CD14-positive monocyte (primary cell): Measurements from ENCODE around the gene GPC6. TPM values are rescaled to one million over a fixed set of nuclear protein-coding genes. Genes with fewer than 3 reads are reported as not detected.

Experiments
- DNase-seq, 3 donors: peaks; one replicate each; pipeline ENCODE4 v3.0.0-alpha.2; 2011 to 2022
- H2AFZ ChIP-seq: 2 replicates; pipeline ENCODE4 v1.6.0; 2012; ENCODE audit warnings: mild to moderate bottlenecking, low read depth, low read length, inconsistent platforms; ENCODE audit not compliant: insufficient read depth, poor library complexity, severe bottlenecking
- H3K27ac ChIP-seq, 2 donors: 1 replicate in 1 of 2; 2 replicates in 1 of 2; pipeline ENCODE4 v1.5.1; 2012 to 2013; ENCODE audit warnings: low read length in 2 of 2, control low read depth in 1 of 2, inconsistent platforms in 1 of 2, low read depth in 1 of 2, mild to moderate bottlenecking in 1 of 2
- H3K27me3 ChIP-seq, 2 donors: one replicate each; pipeline versions ENCODE4 v1.6.0 to v1.6.1; 2011 to 2013; ENCODE audit warnings: low read length in 2 of 2; ENCODE audit not compliant: control insufficient read depth in 2 of 2, insufficient read depth in 2 of 2
- H3K36me3 ChIP-seq, 2 donors: replicated peaks in 1 of 2; 1 replicate in 1 of 2; 2 replicates in 1 of 2; pipeline versions ENCODE4 v1.5.1 to v1.6.1; 2012 to 2013; ENCODE audit warnings: low read length in 2 of 2, control low read depth in 1 of 2, inconsistent platforms in 1 of 2, mild to moderate bottlenecking in 1 of 2; ENCODE audit not compliant: insufficient read depth in 2 of 2, control insufficient read depth in 1 of 2
- H3K4me1 ChIP-seq, 2 donors: 1 replicate in 1 of 2; 2 replicates in 1 of 2; pipeline versions ENCODE4 v1.5.1 to v1.6.1; 2012 to 2013; ENCODE audit warnings: low read length in 2 of 2, control low read depth in 1 of 2, inconsistent platforms in 1 of 2, mild to moderate bottlenecking in 1 of 2, moderate library complexity in 1 of 2; ENCODE audit not compliant: insufficient read depth in 2 of 2, control insufficient read depth in 1 of 2
- H3K4me2 ChIP-seq: replicated peaks from 2 replicates; pipeline ENCODE3; 2012; ENCODE audit warnings: low read length, moderate library complexity, mild to moderate bottlenecking; ENCODE audit not compliant: poor library complexity, severe bottlenecking; ENCODE audit errors: extremely low read depth
- H3K4me3 ChIP-seq, 3 experiments: fragments of 200-600 bp in 1 of 3; sonication (generic) in 1 of 3; replicated peaks in 1 of 3; 1 replicate in 2 of 3; 2 replicates in 1 of 3; pipeline ENCODE4 v1.5.1; 2011 to 2013; ENCODE audit warnings: low read length in 3 of 3, mild to moderate bottlenecking in 3 of 3, control low read depth in 2 of 3, low read depth in 2 of 3, inconsistent platforms in 1 of 3, moderate library complexity in 1 of 3
- H3K79me2 ChIP-seq: 2 replicates; pipeline ENCODE4 v1.6.0; 2012; ENCODE audit warnings: mild to moderate bottlenecking, control low read depth, inconsistent platforms, low read length, moderate library complexity; ENCODE audit not compliant: insufficient read depth
- H3K9ac ChIP-seq: 2 replicates; pipeline ENCODE4 v1.6.0; 2017; ENCODE audit warnings: low read length, mild to moderate bottlenecking; ENCODE audit not compliant: insufficient read depth, poor library complexity, severe bottlenecking
- H3K9me3 ChIP-seq, 2 donors: replicated peaks in 1 of 2; 1 replicate in 1 of 2; 2 replicates in 1 of 2; pipeline versions ENCODE4 v1.5.1 to v1.6.1; 2012 to 2013; ENCODE audit warnings: low read length in 2 of 2, control low read depth in 1 of 2; ENCODE audit not compliant: control insufficient read depth in 1 of 2, insufficient read depth in 1 of 2
- H4K20me1 ChIP-seq: 2 replicates; pipeline ENCODE4 v1.6.0; 2012; ENCODE audit warnings: mild to moderate bottlenecking, low read length, control low read depth, moderate library complexity; ENCODE audit not compliant: insufficient read depth
- H3K27ac Mint-ChIP-seq, 7 donors: one replicate each; pipeline ENCODE4 v1.8.0; 2020; ENCODE audit warnings: mild to moderate bottlenecking in 7 of 7, mixed read lengths in 7 of 7, moderate library complexity in 6 of 7, inconsistent platforms in 2 of 7
- H3K27me3 Mint-ChIP-seq, 3 donors: one replicate each; pipeline ENCODE4 v1.8.0; 2021 to 2022; ENCODE audit warnings: low read depth in 3 of 3, mild to moderate bottlenecking in 3 of 3, mixed read lengths in 3 of 3, moderate library complexity in 3 of 3, inconsistent platforms in 1 of 3
- H3K36me3 Mint-ChIP-seq, 2 donors: one replicate each; pipeline ENCODE4 v1.8.0; 2020; ENCODE audit warnings: mixed read lengths in 2 of 2, inconsistent platforms in 1 of 2, mild to moderate bottlenecking in 1 of 2
- H3K4me1 Mint-ChIP-seq: one replicate; pipeline ENCODE4 v1.8.0; 2020; ENCODE audit warnings: mild to moderate bottlenecking, mixed read lengths
- H3K4me3 Mint-ChIP-seq, 2 donors: one replicate each; pipeline ENCODE4 v1.8.0; 2020; ENCODE audit warnings: mild to moderate bottlenecking in 2 of 2, mixed read lengths in 2 of 2, moderate library complexity in 1 of 2
- H3K9me3 Mint-ChIP-seq, 7 donors: one replicate each; pipeline ENCODE4 v1.8.0; 2020 to 2022; ENCODE audit warnings: mixed read lengths in 7 of 7, mild to moderate bottlenecking in 6 of 7, moderate library complexity in 6 of 7, inconsistent platforms in 2 of 7
- CTCF ChIP-seq: fragments of 200-600 bp; IDR thresholded peaks from one replicate; pipeline ENCODE4 v1.8.0; 2022; ENCODE audit warnings: antibody characterized with exemption, mild to moderate bottlenecking
- WGBS: methylation state at CpG from one replicate; pipeline ENCODE4 v1.1.5; 2013; ENCODE audit warnings: missing lambda C conversion rate; ENCODE audit not compliant: insufficient coverage; 5-methylcytosine and 5-hydroxymethylcytosine counted together
- intact Hi-C, 2 donors: fragments of 100-400 bp; cut with micrococcal nuclease; formaldehyde crosslinking; loops; one replicate each; pipeline versions ENCODE4 v1.15.0 to v1.15.1; 2023
- polyA plus RNA-seq, 3 donors: library from polyadenylated mRNA; depleted of rRNA in 1 of 3; unstranded in 2 of 3; stranded (reverse) in 1 of 3; fragments of 300-500 nt in 2 of 3; fragments of >200 nt in 1 of 3; fragmentation: Illumina TruSeq in 2 of 3; gene quantifications; 1 replicate in 2 of 3; 2 replicates in 1 of 3; pipeline ENCODE4 v1.2.3, GENCODE V29; 2012 to 2021

Gene GPC6
- polyA plus RNA-seq, 3 donors = not detected

- Mint-ChIP-seq H3K27me3 (no peaks in the 10 kb centered on the region), H3K4me1 (no peaks in the 10 kb centered on the region), H3K27ac (no peak overlapping the region), H3K4me3 (no peak overlapping the region), H3K9me3 (peaks cover 0 to 3% (median 2%) of the 10 kb centered on the region in 7 donors), H3K36me3 (no peaks in the 10 kb centered on the region)
- Histone ChIP-seq H3K36me3 (no peaks in the 10 kb centered on the region), H3K79me2 (no peaks in the 10 kb centered on the region), H3K27ac (no peak overlapping the region), H3K4me2 (no peak overlapping the region), H4K20me1 (no peaks in the 10 kb centered on the region), H3K9ac (no peak overlapping the region), H2AFZ (no peak overlapping the region), H3K27me3 (no peaks in the 10 kb centered on the region), H3K4me3 (no peak overlapping the region), H3K9me3 (no peaks in the 10 kb centered on the region), H3K4me1 (no peaks in the 10 kb centered on the region)
- no peak for TF ChIP-seq CTCF
- intact Hi-C loops = no loop called here
- no peak for DNase-seq
- no CpG with 5 or more reads among the region's 3 CpGs for WGBS
These were observed 44.2 kb upstream of the GPC6 start for GRCh38 chr13:93182406-93182805.

GRCh38 chr13:93183302-93183701 lies 43.3 kb upstream of the GPC6 start:
- Histone ChIP-seq H3K36me3 (no peaks in the 10 kb centered on the region), H2AFZ (no peak overlapping the region), H3K4me3 (no peak overlapping the region), H4K20me1 (no peaks in the 10 kb centered on the region), H3K27me3 (no peaks in the 10 kb centered on the region), H3K9ac (no peak overlapping the region), H3K4me2 (no peak overlapping the region), H3K4me1 (no peaks in the 10 kb centered on the region), H3K79me2 (no peaks in the 10 kb centered on the region), H3K9me3 (no peaks in the 10 kb centered on the region), H3K27ac (no peak overlapping the region)
- Mint-ChIP-seq H3K4me3 (no peak overlapping the region), H3K4me1 (no peaks in the 10 kb centered on the region), H3K27ac (no peak overlapping the region), H3K9me3 (peaks cover 0 to 3% (median 2%) of the 10 kb centered on the region in 7 donors), H3K36me3 (no peaks in the 10 kb centered on the region), H3K27me3 (no peaks in the 10 kb centered on the region)
- intact Hi-C loops = no loop called here
- no CpG with 5 or more reads among the region's 1 CpG for WGBS
- DNase-seq = no peak
- no peak for TF ChIP-seq CTCF
